ENCODE results near the gene KCNK5.

DNA sequence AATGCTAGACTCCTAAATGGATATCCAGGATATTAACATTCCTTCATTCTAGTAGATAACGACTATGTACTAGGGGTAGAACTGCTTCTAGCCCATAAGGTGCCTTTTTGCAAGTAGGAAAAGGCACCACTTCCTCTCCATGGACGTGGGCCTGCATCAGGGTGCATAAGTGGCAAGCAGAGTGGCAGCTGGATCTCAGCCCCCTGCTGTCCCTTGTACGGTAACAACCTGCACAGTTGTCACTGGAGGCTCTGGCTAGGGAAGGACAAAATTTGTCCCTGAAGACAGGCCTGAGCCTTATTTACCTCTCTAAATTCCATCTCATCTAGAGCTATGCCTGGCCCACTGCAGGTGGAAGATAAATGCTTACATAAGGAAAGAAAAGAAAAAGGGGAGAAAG lies 71.8 kb downstream of the KCNK5 start:
- no peak for TF ChIP-seq POLR2A (IDR thresholded peaks at IDR 0.05)
- TF ChIP-seq, protein P1, sequence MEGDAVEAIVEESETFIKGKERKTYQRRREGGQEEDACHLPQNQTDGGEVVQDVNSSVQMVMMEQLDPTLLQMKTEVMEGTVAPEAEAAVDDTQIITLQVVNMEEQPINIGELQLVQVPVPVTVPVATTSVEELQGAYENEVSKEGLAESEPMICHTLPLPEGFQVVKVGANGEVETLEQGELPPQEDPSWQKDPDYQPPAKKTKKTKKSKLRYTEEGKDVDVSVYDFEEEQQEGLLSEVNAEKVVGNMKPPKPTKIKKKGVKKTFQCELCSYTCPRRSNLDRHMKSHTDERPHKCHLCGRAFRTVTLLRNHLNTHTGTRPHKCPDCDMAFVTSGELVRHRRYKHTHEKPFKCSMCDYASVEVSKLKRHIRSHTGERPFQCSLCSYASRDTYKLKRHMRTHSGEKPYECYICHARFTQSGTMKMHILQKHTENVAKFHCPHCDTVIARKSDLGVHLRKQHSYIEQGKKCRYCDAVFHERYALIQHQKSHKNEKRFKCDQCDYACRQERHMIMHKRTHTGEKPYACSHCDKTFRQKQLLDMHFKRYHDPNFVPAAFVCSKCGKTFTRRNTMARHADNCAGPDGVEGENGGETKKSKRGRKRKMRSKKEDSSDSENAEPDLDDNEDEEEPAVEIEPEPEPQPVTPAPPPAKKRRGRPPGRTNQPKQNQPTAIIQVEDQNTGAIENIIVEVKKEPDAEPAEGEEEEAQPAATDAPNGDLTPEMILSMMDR (IDR thresholded peaks at IDR 0.05) = no peak
